K562 (cell line): ENCODE data around the gene CTPS2. TPM values are rescaled to one million over a fixed set of nuclear protein-coding genes. Genes with fewer than 3 reads are reported as not detected.

ENCODE experiments used
- DMBX1 ChIP-seq: fragments of 250-450 bp; sonication (Bioruptor Pico); IDR thresholded peaks from 2 replicates; pipeline ENCODE4 v1.8.0; 2022; ENCODE audit warnings: inconsistent platforms, mild to moderate bottlenecking, moderate library complexity, borderline replicate concordance
- EHMT2 ChIP-seq: fragments of 450-650 bp; IDR thresholded peaks from 2 replicates; pipeline ENCODE4 v1.6.1; 2018; ENCODE audit warnings: antibody characterized with exemption
- FOXK2 ChIP-seq, 2 experiments: fragments of 450-650 bp; IDR thresholded peaks in 1 of 2; conservative IDR thresholded peaks in 1 of 2; 2 replicates each; pipeline ENCODE4 v1.6.1; 2016; ENCODE audit warnings: low read depth in 2 of 2, mild to moderate bottlenecking in 1 of 2
- GABPA ChIP-seq: fragments of 200-800 bp; sonication (Bioruptor generic); conservative IDR thresholded peaks from 2 replicates; pipeline ENCODE4 v1.6.1; 2016; ENCODE audit warnings: low read depth, missing genetic modification characterization, missing compliant biosample characterization
- HMG20B ChIP-seq: fragments of 250-450 bp; sonication (Bioruptor Pico); IDR thresholded peaks from 2 replicates; pipeline ENCODE4 v1.5.0; 2021; ENCODE audit warnings: mild to moderate bottlenecking
- KDM5B ChIP-seq: fragments of 200-600 bp; sonication (generic); IDR thresholded peaks from 2 replicates; pipeline ENCODE4 v1.6.1; 2012; ENCODE audit warnings: low read depth, mild to moderate bottlenecking, moderate library complexity, low read length, control low read depth, inconsistent platforms; ENCODE audit not compliant: insufficient replicate concordance
- OTX1 ChIP-seq: fragments of 450-650 bp; formaldehyde crosslinking; IDR thresholded peaks from 2 replicates; pipeline ENCODE4 v1.4.0; 2022; ENCODE audit warnings: mild to moderate bottlenecking
- SAFB ChIP-seq: fragments of 200-400 bp; formaldehyde crosslinking; IDR thresholded peaks from 2 replicates; pipeline ENCODE4 v1.6.1; 2017; ENCODE audit warnings: low read depth, low read length, borderline replicate concordance
- SMAD2 ChIP-seq: fragments of 150-350 bp; IDR thresholded peaks from 2 replicates; pipeline ENCODE4 v1.6.1; 2014; ENCODE audit warnings: low read depth, mild to moderate bottlenecking, low read length
- SNRNP70 ChIP-seq: fragments of 200-400 bp; formaldehyde crosslinking; optimal IDR thresholded peaks from 2 replicates; pipeline ENCODE3; 2017; ENCODE audit warnings: low read depth, low read length
- SPI1 ChIP-seq: IDR thresholded peaks from 2 replicates; pipeline ENCODE4 v1.6.1; 2011; ENCODE audit warnings: low read depth, low read length, control low read depth, borderline replicate concordance
- TCF15 ChIP-seq: fragments of 250-450 bp; sonication (Bioruptor Pico); IDR thresholded peaks from 2 replicates; pipeline ENCODE4 v1.8.0; 2022; ENCODE audit warnings: moderate library complexity, mild to moderate bottlenecking, inconsistent platforms
- TCF7 ChIP-seq: sonication (generic); IDR thresholded peaks from 2 replicates; pipeline ENCODE4 v1.6.1; 2016; ENCODE audit warnings: antibody characterized with exemption, borderline replicate concordance
- THRB ChIP-seq: fragments of 450-650 bp; formaldehyde crosslinking; conservative IDR thresholded peaks from 2 replicates; pipeline ENCODE4 v1.4.0; 2022; ENCODE audit warnings: mild to moderate bottlenecking, missing genetic modification characterization
- U2AF2 ChIP-seq: fragments of 200-400 bp; formaldehyde crosslinking; optimal IDR thresholded peaks from 2 replicates; pipeline ENCODE3; 2017; ENCODE audit warnings: low read depth, mild to moderate bottlenecking, low read length
- ZBTB34 ChIP-seq: fragments of 250-450 bp; sonication (Bioruptor Pico); IDR thresholded peaks from 2 replicates; pipeline ENCODE4 v1.8.0; 2021; ENCODE audit warnings: mild to moderate bottlenecking, moderate library complexity
- ZFP91 ChIP-seq: sonication (generic); formaldehyde crosslinking; IDR thresholded peaks from 2 replicates; pipeline ENCODE4 v1.8.0; 2022; ENCODE audit warnings: mild to moderate bottlenecking, missing genetic modification reagents
- ZNF12 ChIP-seq: sonication (generic); formaldehyde crosslinking; IDR thresholded peaks from 2 replicates; pipeline ENCODE4 v1.4.0; 2020; ENCODE audit warnings: mild to moderate bottlenecking, missing genetic modification reagents
- polyA plus RNA-seq, 8 experiments: library from polyadenylated mRNA; depleted of rRNA in 4 of 8; stranded (reverse) in 5 of 8; unstranded in 3 of 8; fragments of >200 nt; fragmentation: Nextera tagmentation in 2 of 8; fragmentation: Illumina TruSeq in 1 of 8; extraction: Ambion mirVana in 2 of 8; extraction: Trizol in 1 of 8; gene quantifications; 2 replicates each; pipeline versions ENCODE4 v1.2.1 to v1.2.3, GENCODE V29; 2011 to 2014; ENCODE audit warnings: inconsistent platforms in 1 of 8, missing spikeins in 1 of 8
- total RNA-seq, 7 experiments: library from RNA; depleted of rRNA in 6 of 7; stranded (reverse); fragments of >200 nt in 6 of 7; fragmentation: Illumina TruSeq in 2 of 7; extraction: Trizol in 2 of 7; gene quantifications; 2 replicates each; pipeline versions ENCODE4 v1.2.1 to v1.2.3, GENCODE V29; 2011 to 2021; ENCODE audit warnings: low replicate concordance in 1 of 7
- TF ChIP-seq, protein P1 (sequence below), 2 experiments: fragments of 200-800 bp in 1 of 2; sonication (Bioruptor generic) in 1 of 2; sonication (generic) in 1 of 2; formaldehyde crosslinking in 1 of 2; IDR thresholded peaks in 1 of 2; conservative IDR thresholded peaks in 1 of 2; 2 replicates each; pipeline versions ENCODE4 v1.5.0 to v1.6.1; 2016 to 2020; ENCODE audit warnings: missing compliant biosample characterization in 1 of 2, missing genetic modification characterization in 1 of 2, missing genetic modification reagents in 1 of 2

CTPS2 gene
- total and polyA plus RNA-seq, 9 of the 15 experiments (the other 6 are each of a cell fraction or from before 2014, with no cell fraction given) = 5.4 to 19.5 (median 14.1) TPM

DNA sequence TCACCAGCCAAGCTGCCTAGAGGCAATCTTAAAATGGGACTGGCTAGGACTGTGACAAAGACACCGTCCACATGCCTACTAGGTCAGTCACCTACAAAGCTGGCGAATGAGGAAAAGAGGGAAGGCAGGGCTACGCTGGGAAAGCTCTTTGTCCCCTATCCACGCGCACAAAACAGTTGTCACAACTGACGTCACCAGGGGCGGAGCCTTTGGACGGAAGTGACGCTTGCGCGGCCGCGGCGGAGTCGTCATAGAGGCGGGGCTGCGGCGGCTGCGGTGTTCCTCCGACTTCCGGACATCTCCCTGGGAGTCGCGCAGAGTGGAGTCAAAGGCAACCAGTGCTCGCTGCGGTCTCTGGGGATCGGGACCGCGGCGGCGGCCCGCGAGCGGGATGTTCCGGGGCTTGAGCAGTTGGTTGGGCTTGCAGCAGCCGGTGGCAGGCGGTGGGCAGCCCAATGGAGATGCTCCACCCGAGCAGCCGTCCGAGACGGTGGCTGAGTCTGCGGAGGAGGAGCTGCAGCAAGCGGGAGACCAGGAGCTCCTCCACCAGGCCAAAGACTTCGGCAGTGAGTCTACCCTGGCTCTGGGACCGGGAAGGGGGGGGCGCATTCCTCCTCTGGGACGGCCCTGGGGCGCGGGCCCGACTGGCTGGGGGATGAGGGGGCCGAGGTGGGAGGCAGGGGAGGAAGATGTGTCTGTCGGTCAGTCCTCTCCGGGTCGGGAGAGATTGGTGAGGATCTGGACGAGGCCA is 7.0 kb upstream of the CTPS2 start, which contains the start of gene SYAP1 (continued):
- TF ChIP-seq ZBTB34 (CRISPR knock-in tag) (no peak), SNRNP70 (no peak), KDM5B (peak; percentile 88), HMG20B (CRISPR knock-in tag) (no peak), U2AF2 (no peak), FOXK2 (conservative IDR thresholded peaks at IDR 0.05 in 1 of 2, IDR thresholded peaks at IDR 0.05 in 1 of 2; ENCODE audit: low read depth in 2 of 2) (peak; percentile 80 to 85), GABPA (tag) (peak; percentile 94), DMBX1 (CRISPR knock-in tag) (no peak), OTX1 (CRISPR knock-in tag) (no peak), SPI1 (peak; percentile 52; the same call in 1 of the 2 replicates), TCF7 (no peak), TCF15 (CRISPR knock-in tag) (no peak), SAFB (no peak), THRB (CRISPR knock-in tag) (no peak), ZFP91 (CRISPR knock-in tag) (no peak), SMAD2 (no peak), ZNF12 (CRISPR knock-in tag) (no peak), EHMT2 (no peak)
- TF ChIP-seq, protein P1, sequence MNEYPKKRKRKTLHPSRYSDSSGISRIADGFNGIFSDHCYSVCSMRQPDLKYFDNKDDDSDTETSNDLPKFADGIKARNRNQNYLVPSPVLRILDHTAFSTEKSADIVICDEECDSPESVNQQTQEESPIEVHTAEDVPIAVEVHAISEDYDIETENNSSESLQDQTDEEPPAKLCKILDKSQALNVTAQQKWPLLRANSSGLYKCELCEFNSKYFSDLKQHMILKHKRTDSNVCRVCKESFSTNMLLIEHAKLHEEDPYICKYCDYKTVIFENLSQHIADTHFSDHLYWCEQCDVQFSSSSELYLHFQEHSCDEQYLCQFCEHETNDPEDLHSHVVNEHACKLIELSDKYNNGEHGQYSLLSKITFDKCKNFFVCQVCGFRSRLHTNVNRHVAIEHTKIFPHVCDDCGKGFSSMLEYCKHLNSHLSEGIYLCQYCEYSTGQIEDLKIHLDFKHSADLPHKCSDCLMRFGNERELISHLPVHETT (CRISPR knock-in tag; conservative IDR thresholded peaks at IDR 0.05 in 1 of 2, IDR thresholded peaks at IDR 0.05 in 1 of 2) = peak in 1 of 2 experiments; percentile 58; a peak in 1 of 4 replicates
